ENCODE results near the gene ZNF385A.

The ZNF385A gene

GRCh38 chr12:54383041-54383609, 1.4 kb downstream of the ZNF385A start:
- H3K36me3 Mint-ChIP-seq = no peaks in the 10 kb centered on the region
- H3K27me3 Mint-ChIP-seq = peaks cover 23% of the 10 kb centered on the region
- H3K9me3 Mint-ChIP-seq = no peaks in the 10 kb centered on the region
- DNase-seq = no peak
- H3K4me3 Mint-ChIP-seq = no peak overlapping the region
- H3K4me1 Mint-ChIP-seq = peaks cover 9% of the 10 kb centered on the region
- CTCF ChIA-PET = interaction anchor here (0.6 to 5.0 kb wide), 7 partner anchors 10 to 194 kb away, joined by 3 to 40 read pairs (median 4); no protein-coding TSS in a partner anchor
- H3K27ac Mint-ChIP-seq = no peak overlapping the region

- no peak overlapping the region for H3K4me3 Mint-ChIP-seq
- no peaks in the 10 kb centered on the region for H3K36me3 Mint-ChIP-seq
- no peaks in the 10 kb centered on the region for H3K9me3 Mint-ChIP-seq
- H3K27ac Mint-ChIP-seq = no peak overlapping the region
- no peak for DNase-seq
- H3K27me3 Mint-ChIP-seq = peaks cover 41% of the 10 kb centered on the region
- H3K4me1 Mint-ChIP-seq = peaks cover 9% of the 10 kb centered on the region
- CTCF ChIA-PET = interaction anchor here (1.2 to 5.0 kb wide), 15 partner anchors 9 to 166 kb away, joined by 3 to 53 read pairs (median 15); no protein-coding TSS in a partner anchor
Measured at GRCh38 chr12:54381136-54381535, 3.4 kb downstream of the ZNF385A start.

- CTCF ChIA-PET = interaction anchor here (0.6 to 5.0 kb wide), 43 partner anchors 8 to 795 kb away, joined by 3 to 53 read pairs (median 5); partner anchors contain the start of gene COPZ1
- H3K36me3 Mint-ChIP-seq = no peaks in the 10 kb centered on the region
- peak; percentile 94 for DNase-seq
- peak overlapping the region; percentile 41 for H3K4me3 Mint-ChIP-seq
- no peak overlapping the region for H3K27ac Mint-ChIP-seq
- H3K9me3 Mint-ChIP-seq = no peaks in the 10 kb centered on the region
- H3K4me1 Mint-ChIP-seq = peaks cover 9% of the 10 kb centered on the region
- peaks cover 48% of the 10 kb centered on the region for H3K27me3 Mint-ChIP-seq
Measured at GRCh38 chr12:54379398-54380201, 4.9 kb downstream of the ZNF385A start.

GRCh38 chr12:54378796-54379397, 5.6 kb downstream of the ZNF385A start:
- CTCF ChIA-PET = interaction anchor here (0.6 to 5.0 kb wide), 38 partner anchors 8 to 795 kb away, joined by 3 to 53 read pairs (median 6); partner anchors contain the start of gene COPZ1
- Mint-ChIP-seq H3K9me3 (no peaks in the 10 kb centered on the region), H3K27ac (no peak overlapping the region), H3K4me1 (peaks cover 9% of the 10 kb centered on the region), H3K4me3 (peak overlapping the region; percentile 22), H3K27me3 (peaks cover 50% of the 10 kb centered on the region), H3K36me3 (no peaks in the 10 kb centered on the region)
- no peak for DNase-seq

- H3K27ac Mint-ChIP-seq = no peak overlapping the region
- peaks cover 11% of the 10 kb centered on the region for H3K4me1 Mint-ChIP-seq
- H3K27me3 Mint-ChIP-seq = peaks cover 59% of the 10 kb centered on the region
- CTCF ChIA-PET = interaction anchor here (1.1 to 4.0 kb wide), 7 partner anchors 7 to 84 kb away, joined by 3 to 43 read pairs (median 6); partner anchors contain the start of gene NFE2
- H3K36me3 Mint-ChIP-seq = no peaks in the 10 kb centered on the region
- H3K4me3 Mint-ChIP-seq = no peak overlapping the region
- no peaks in the 10 kb centered on the region for H3K9me3 Mint-ChIP-seq
- DNase-seq = no peak
Measured at GRCh38 chr12:54377797-54378515, 6.6 kb downstream of the ZNF385A start.

GRCh38 chr12:54377007-54377406, 7.5 kb downstream of the ZNF385A start:
- CTCF ChIA-PET = interaction anchor here (1.1 to 1.8 kb wide), 3 partner anchors 15 to 84 kb away, joined by 3 to 5 read pairs (median 4); partner anchors contain the start of gene NFE2
- H3K4me3 Mint-ChIP-seq = no peak overlapping the region
- H3K4me1 Mint-ChIP-seq = peaks cover 13% of the 10 kb centered on the region
- DNase-seq = no peak
- H3K27ac Mint-ChIP-seq = no peak overlapping the region
- no peaks in the 10 kb centered on the region for H3K36me3 Mint-ChIP-seq
- no peaks in the 10 kb centered on the region for H3K9me3 Mint-ChIP-seq
- peaks cover 61% of the 10 kb centered on the region for H3K27me3 Mint-ChIP-seq

- H3K27me3 Mint-ChIP-seq = peaks cover 64% of the 10 kb centered on the region
- no peak overlapping the region for H3K4me3 Mint-ChIP-seq
- H3K4me1 Mint-ChIP-seq = peaks cover 16% of the 10 kb centered on the region
- DNase-seq = no peak
- CTCF ChIA-PET = interaction anchor here (1.6 to 2.5 kb wide), 3 partner anchors 15 to 83 kb away, joined by 3 to 5 read pairs (median 5); no protein-coding TSS in a partner anchor
- H3K36me3 Mint-ChIP-seq = no peaks in the 10 kb centered on the region
- H3K9me3 Mint-ChIP-seq = no peaks in the 10 kb centered on the region
- no peak overlapping the region for H3K27ac Mint-ChIP-seq
Measured at GRCh38 chr12:54376596-54376995, 7.9 kb downstream of the ZNF385A start.

- Mint-ChIP-seq H3K27ac (no peak overlapping the region), H3K9me3 (no peaks in the 10 kb centered on the region), H3K27me3 (peaks cover 64% of the 10 kb centered on the region), H3K4me3 (no peak overlapping the region), H3K4me1 (peaks cover 21% of the 10 kb centered on the region), H3K36me3 (no peaks in the 10 kb centered on the region)
- no peak for DNase-seq
- CTCF ChIA-PET = interaction anchor here (0.6 to 2.5 kb wide), 4 partner anchors 24 to 160 kb away, joined by 3 to 10 read pairs (median 4); no protein-coding TSS in a partner anchor
Measured at GRCh38 chr12:54375259-54375579, 9.3 kb downstream of the ZNF385A start.

- Mint-ChIP-seq H3K4me3 (no peak overlapping the region), H3K36me3 (no peaks in the 10 kb centered on the region), H3K9me3 (no peaks in the 10 kb centered on the region), H3K4me1 (peaks cover 20% of the 10 kb centered on the region), H3K27ac (no peak overlapping the region), H3K27me3 (peaks cover 63% of the 10 kb centered on the region)
- DNase-seq = no peak
- CTCF ChIA-PET = interaction anchor here (0.6 to 2.5 kb wide), 4 partner anchors 25 to 160 kb away, joined by 3 to 10 read pairs (median 4); no protein-coding TSS in a partner anchor
Measured at GRCh38 chr12:54374562-54375258, 9.8 kb downstream of the ZNF385A start.

GRCh38 chr12:54373649-54374561, 10.6 kb downstream of the ZNF385A start:
- Mint-ChIP-seq H3K27me3 (peaks cover 64% of the 10 kb centered on the region), H3K36me3 (no peaks in the 10 kb centered on the region), H3K27ac (no peak overlapping the region), H3K4me1 (peaks cover 21% of the 10 kb centered on the region), H3K4me3 (no peak overlapping the region), H3K9me3 (no peaks in the 10 kb centered on the region)
- no peak for DNase-seq
- CTCF ChIA-PET = interaction anchor here (1.3 to 2.5 kb wide), 3 partner anchors 25 to 159 kb away, joined by 3 to 10 read pairs (median 5); no protein-coding TSS in a partner anchor

- CTCF ChIA-PET = interaction anchor here (1.0 to 2.9 kb wide), 8 partner anchors 7 to 170 kb away, joined by 3 to 19 read pairs (median 4); no protein-coding TSS in a partner anchor
- H3K27ac Mint-ChIP-seq = no peak overlapping the region
- H3K4me3 Mint-ChIP-seq = no peak overlapping the region
- no peaks in the 10 kb centered on the region for H3K36me3 Mint-ChIP-seq
- no peaks in the 10 kb centered on the region for H3K9me3 Mint-ChIP-seq
- H3K27me3 Mint-ChIP-seq = peaks cover 64% of the 10 kb centered on the region
- peaks cover 29% of the 10 kb centered on the region for H3K4me1 Mint-ChIP-seq
- no peak for DNase-seq
Measured at GRCh38 chr12:54372113-54372806, 12.3 kb downstream of the ZNF385A start.

All from activated naive CD4-positive, alpha-beta T cell treated with anti-CD3 and anti-CD28 coated beads, Interleukin-2, amount 10 ng/mL, durations not matched to agents 7 days and 5 days (primary cell).